ENCODE results near the gene CELF4.

Gene CELF4

DNA sequence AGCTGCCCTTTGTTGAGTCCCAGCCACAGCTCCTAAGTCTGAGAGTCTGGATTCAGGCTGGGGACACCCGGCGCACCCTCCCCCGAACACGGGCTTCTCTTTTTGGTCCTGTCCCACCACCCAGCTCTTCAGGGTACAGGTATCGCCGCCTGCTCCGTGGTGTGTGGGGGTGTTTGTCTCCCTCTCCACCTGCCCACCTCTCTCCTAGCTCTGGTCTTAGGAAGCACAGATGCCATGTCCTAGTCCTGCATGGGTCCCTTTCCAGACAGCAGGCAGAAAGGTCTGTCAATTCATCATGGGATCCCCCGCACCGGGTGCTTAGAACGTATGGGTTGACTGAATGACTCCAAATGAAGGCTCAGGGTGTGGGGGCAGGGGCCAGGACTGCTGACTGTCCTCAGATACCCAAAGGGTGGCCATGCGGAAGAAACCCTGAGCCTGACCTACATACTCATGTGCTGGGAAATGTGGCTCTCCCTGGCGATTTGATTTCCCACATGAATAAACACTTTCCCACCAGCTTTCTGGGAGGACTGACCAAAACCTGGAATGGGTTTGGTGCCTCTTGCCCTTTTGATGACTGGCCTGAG is 156.8 kb downstream of the CELF4 start:
- H3K4me1 ChIP-seq = no peaks in the 10 kb centered on the region

DNA sequence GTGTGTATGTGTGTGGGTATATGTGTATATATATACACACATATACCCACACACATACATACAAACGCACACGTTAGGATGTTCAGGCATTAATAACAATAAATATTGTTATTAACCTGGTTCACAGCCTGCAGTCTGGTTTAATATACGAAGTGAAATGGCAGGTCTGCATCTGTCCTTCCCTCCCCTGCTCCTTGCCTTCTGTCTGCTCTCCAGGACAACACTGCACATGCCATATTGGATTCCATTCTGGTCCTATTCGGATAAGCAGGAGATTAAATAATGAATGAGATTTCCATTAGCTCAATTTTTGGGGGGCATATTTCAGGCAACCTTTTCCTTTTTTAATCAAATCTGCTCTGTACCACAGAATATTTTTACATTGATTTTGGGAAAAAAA is 158.0 kb downstream of the CELF4 start:
- Histone ChIP-seq H3K27me3 (no peaks in the 10 kb centered on the region), H3K4me3 (ENCODE audit: low read depth, low read length) (no peak overlapping the region), H3K4me1 (no peaks in the 10 kb centered on the region), H3K9me3 (no peaks in the 10 kb centered on the region), H3K36me3 (no peaks in the 10 kb centered on the region)
- DNase-seq = no peak
- TF ChIP-seq, protein P1, sequence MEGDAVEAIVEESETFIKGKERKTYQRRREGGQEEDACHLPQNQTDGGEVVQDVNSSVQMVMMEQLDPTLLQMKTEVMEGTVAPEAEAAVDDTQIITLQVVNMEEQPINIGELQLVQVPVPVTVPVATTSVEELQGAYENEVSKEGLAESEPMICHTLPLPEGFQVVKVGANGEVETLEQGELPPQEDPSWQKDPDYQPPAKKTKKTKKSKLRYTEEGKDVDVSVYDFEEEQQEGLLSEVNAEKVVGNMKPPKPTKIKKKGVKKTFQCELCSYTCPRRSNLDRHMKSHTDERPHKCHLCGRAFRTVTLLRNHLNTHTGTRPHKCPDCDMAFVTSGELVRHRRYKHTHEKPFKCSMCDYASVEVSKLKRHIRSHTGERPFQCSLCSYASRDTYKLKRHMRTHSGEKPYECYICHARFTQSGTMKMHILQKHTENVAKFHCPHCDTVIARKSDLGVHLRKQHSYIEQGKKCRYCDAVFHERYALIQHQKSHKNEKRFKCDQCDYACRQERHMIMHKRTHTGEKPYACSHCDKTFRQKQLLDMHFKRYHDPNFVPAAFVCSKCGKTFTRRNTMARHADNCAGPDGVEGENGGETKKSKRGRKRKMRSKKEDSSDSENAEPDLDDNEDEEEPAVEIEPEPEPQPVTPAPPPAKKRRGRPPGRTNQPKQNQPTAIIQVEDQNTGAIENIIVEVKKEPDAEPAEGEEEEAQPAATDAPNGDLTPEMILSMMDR (IDR thresholded peaks at IDR 0.05; ENCODE audit: low read depth, low read length) = no peak

More for the DNA sequence above, 156.8 kb downstream of the CELF4 start:
- TF ChIP-seq, protein P1 (IDR thresholded peaks at IDR 0.05; ENCODE audit: low read depth, low read length) = no peak
- no peaks in the 10 kb centered on the region for H3K36me3 ChIP-seq
- no peak for DNase-seq
- no peaks in the 10 kb centered on the region for H3K27me3 ChIP-seq
- no peak overlapping the region for H3K4me3 ChIP-seq (ENCODE audit: low read depth, low read length)
- H3K9me3 ChIP-seq = no peaks in the 10 kb centered on the region

DNA sequence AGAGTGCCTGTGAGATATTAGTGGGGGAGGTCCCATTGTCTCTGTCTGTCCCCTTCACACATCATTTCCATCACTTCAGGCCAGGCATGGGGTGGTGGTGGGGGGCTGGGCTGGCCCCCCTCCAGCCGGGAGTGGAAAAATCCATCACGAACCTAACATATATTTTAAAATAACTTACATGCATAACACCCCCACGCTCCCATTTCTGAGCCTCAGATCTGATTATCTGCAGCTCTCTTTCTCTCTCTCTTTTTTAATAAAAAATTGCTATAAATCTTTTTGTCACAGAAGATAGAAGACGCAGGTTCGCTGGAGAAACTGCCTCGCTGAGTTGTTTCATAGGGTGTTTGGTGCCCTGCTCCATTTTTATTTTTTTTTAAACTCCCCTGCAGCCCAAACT is 159.8 kb downstream of the CELF4 start:
- Histone ChIP-seq H3K4me1 (no peaks in the 10 kb centered on the region), H3K27me3 (no peaks in the 10 kb centered on the region), H3K4me3 (ENCODE audit: low read depth, low read length) (no peak overlapping the region), H3K36me3 (no peaks in the 10 kb centered on the region), H3K9me3 (no peaks in the 10 kb centered on the region)
- DNase-seq = no peak
- TF ChIP-seq, protein P1 (IDR thresholded peaks at IDR 0.05; ENCODE audit: low read depth, low read length) = no peak

DNA sequence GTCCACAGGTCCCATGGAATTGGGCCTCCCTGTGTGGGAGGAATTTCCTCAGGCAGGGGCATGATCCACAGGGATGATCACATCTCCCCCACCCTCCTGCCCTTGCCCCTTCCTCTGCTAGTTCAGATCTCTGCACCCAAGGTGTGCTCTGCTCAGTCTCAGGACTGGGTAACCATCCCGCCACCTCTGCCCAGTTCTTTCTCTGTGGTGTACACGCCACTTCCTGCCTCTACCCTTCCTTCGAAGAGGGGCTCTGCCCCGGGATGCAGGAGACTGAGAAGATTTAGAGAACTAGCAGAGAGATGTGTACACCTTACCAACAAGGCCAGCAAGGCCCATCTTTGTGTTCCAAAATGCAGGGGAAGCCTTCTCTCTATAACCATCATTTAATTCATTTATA is 160.4 kb downstream of the CELF4 start:
- DNase-seq = no peak
- H3K27me3 ChIP-seq = no peaks in the 10 kb centered on the region
- no peak overlapping the region for H3K4me3 ChIP-seq (ENCODE audit: low read depth, low read length)
- H3K9me3 ChIP-seq = no peaks in the 10 kb centered on the region
- no peaks in the 10 kb centered on the region for H3K4me1 ChIP-seq
- no peaks in the 10 kb centered on the region for H3K36me3 ChIP-seq
- TF ChIP-seq, protein P1 (IDR thresholded peaks at IDR 0.05; ENCODE audit: low read depth, low read length) = no peak

DNA sequence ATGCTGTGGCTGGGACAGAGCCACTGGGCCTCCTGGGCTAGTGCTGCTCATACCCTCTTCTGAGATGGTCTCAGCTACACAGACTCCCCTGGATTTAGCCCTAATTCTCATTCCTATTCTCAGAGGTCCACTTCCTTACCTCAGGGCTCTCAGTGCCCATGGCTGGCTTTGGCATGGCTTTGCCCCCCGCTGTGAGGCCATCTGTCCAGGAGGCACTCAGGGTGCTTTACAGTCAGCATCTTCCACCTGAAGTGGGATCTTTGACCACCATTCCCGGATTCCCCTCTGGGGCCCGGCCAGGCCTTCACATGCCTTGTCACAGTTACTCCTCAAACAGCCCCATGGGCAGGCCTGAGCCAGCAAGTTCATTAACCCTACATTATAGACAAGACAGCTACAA is 161.8 kb downstream of the CELF4 start:
- Histone ChIP-seq H3K4me3 (ENCODE audit: low read depth, low read length) (no peak overlapping the region), H3K36me3 (no peaks in the 10 kb centered on the region), H3K4me1 (no peaks in the 10 kb centered on the region), H3K9me3 (no peaks in the 10 kb centered on the region), H3K27me3 (no peaks in the 10 kb centered on the region)
- no peak for DNase-seq
- TF ChIP-seq, protein P1 (IDR thresholded peaks at IDR 0.05; ENCODE audit: low read depth, low read length) = no peak

DNA sequence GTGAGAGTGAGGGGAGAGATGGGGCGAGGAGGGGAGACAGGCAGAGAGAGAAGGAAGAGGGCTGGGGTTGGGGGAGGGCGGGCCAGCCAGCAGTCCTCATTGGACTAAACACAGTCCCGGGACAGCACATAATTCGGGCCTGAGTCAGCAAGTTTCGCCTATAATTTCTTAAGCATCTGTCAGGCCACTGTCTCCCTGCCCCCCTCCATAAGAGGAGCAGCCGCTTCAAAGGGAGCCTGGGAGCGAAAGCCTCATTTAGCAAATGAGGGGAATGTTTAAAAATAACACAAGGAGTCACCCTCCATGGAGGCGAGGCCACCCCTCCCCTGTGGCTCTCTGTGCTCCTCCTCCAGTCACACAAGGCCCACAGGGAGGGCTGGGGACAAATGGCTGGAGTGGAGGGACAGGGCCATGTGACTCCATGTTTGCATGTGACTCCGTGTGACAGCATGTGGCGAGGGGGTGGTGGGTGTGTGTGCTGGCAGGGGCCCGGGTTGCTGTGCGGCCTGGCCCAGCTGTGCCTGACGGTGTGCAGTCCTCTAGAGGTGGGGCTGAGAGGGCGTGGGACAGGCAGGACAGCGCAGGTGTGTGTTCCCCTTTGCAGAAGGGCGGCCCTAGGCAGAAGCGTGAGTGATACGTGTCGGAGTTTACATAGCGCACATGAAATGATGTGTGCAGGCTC is 162.4 kb downstream of the CELF4 start:
- TF ChIP-seq, protein P1 (IDR thresholded peaks at IDR 0.05; ENCODE audit: low read depth, low read length) = no peak
- Histone ChIP-seq H3K27me3 (no peaks in the 10 kb centered on the region), H3K36me3 (no peaks in the 10 kb centered on the region), H3K9me3 (no peaks in the 10 kb centered on the region), H3K4me1 (no peaks in the 10 kb centered on the region), H3K4me3 (ENCODE audit: low read depth, low read length) (no peak overlapping the region)
- no peak for DNase-seq
